HG03095 (cell line): ENCODE data around the gene RNF208.
"Not testable (repeated sequence)": the region's sequence is repeated elsewhere in the genome, so short reads cannot be mapped to it uniquely, and the experiment has no call there.

Source experiments
- ATAC-seq: cut with Tn5 transposase; IDR thresholded peaks from one replicate; pipeline ENCODE4 v1.9.1; 2021; ENCODE audit warnings: moderate library complexity; ENCODE audit not compliant: unreplicated experiment

Gene RNF208

GRCh38 chr9:137222190-137223077, at the start of gene RNF208:
TSS of gene RNF208 (minus strand) at chr9:137222240. CDS start at chr9:137221212, 1,028 bp downstream.
- no peak for ATAC-seq

GRCh38 chr9:137271696-137272076, 49.6 kb upstream of the RNF208 start:
- no peak for ATAC-seq

GRCh38 chr9:137270929-137271695, 49.1 kb upstream of the RNF208 start:
- no peak for ATAC-seq

GRCh38 chr9:137269231-137269772, 47.3 kb upstream of the RNF208 start:
- ATAC-seq = no peak

- no peak for ATAC-seq
These were observed 46.6 kb upstream of the RNF208 start for GRCh38 chr9:137268538-137269201.

GRCh38 chr9:137267933-137268355, 45.9 kb upstream of the RNF208 start:
- ATAC-seq = no peak

GRCh38 chr9:137266585-137267453, 44.8 kb upstream of the RNF208 start:
- ATAC-seq = no peak

GRCh38 chr9:137266162-137266527, 44.1 kb upstream of the RNF208 start:
- ATAC-seq = no peak

GRCh38 chr9:137265496-137266161, 43.6 kb upstream of the RNF208 start:
- no peak for ATAC-seq

- ATAC-seq = no peak
These were observed 42.0 kb upstream of the RNF208 start for GRCh38 chr9:137264067-137264466.

GRCh38 chr9:137263506-137263905, 41.5 kb upstream of the RNF208 start:
- ATAC-seq = no peak

- ATAC-seq = no peak
These were observed 40.9 kb upstream of the RNF208 start for GRCh38 chr9:137262909-137263285.

GRCh38 chr9:137262173-137262908, 40.3 kb upstream of the RNF208 start:
- not testable (repeated sequence) for ATAC-seq

GRCh38 chr9:137256856-137257255, 34.8 kb upstream of the RNF208 start:
- ATAC-seq = no peak

GRCh38 chr9:137256362-137256761, 34.3 kb upstream of the RNF208 start:
- ATAC-seq = no peak

- no peak for ATAC-seq
These were observed 33.5 kb upstream of the RNF208 start for GRCh38 chr9:137255448-137256114.

- peak; percentile 61 for ATAC-seq
These were observed 32.8 kb upstream of the RNF208 start, which contains the start of gene NELFB for GRCh38 chr9:137254624-137255447. TSS of gene NELFB (plus strand) at chr9:137255327.
